SKM-1 (cell line): Measurements from ENCODE around the gene NUTF2.
"Not testable (repeated sequence)": the region's sequence is repeated elsewhere in the genome, so short reads cannot be mapped to it uniquely, and the experiment has no call there.

Experiments used
- DNase-seq: peaks from one replicate; lab custom pipeline; 2025; ENCODE audit not compliant: unreplicated experiment; lab: John Stamatoyannopoulos, UW

Gene NUTF2

DNA sequence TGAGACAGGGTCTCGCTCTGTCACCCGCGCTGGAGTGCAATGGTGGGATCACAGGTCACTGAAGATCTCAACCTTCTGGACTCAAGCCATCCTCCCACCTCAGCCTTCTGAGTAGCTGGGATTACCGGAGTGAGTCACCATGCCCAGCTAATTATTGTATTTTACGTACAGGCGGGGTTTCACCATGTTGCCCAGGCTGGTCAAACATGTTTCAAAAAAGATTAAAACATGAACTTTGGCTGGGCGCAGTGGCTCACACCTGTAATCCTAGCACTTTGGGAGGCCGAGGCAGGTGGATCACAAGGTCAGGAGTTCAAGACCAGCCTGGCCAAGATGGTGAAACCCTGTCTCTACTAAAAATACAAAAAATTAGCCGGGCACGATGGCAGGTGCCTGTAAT, 9.5 kb upstream of the NUTF2 start:
- not testable (repeated sequence) for DNase-seq

- DNase-seq: no peak
These were observed 8.9 kb upstream of the NUTF2 start for GRCh38 chr16:67837811-67838210.

- no peak for DNase-seq
These were observed 5.4 kb upstream of the NUTF2 start for GRCh38 chr16:67841198-67841815.

GRCh38 chr16:67841816-67842508, 4.8 kb upstream of the NUTF2 start, which contains the start of gene THAP11:
Gene THAP11, plus strand, starts transcription at chr16:67842320. Its CDS starts 235 bp downstream, at chr16:67842555.
- peak; percentile 92 for DNase-seq

GRCh38 chr16:67842509-67843342, 4.0 kb upstream of the NUTF2 start:
- DNase-seq: no peak

GRCh38 chr16:67843343-67843765, 3.4 kb upstream of the NUTF2 start:
- no peak for DNase-seq

GRCh38 chr16:67844497-67844896, 2.2 kb upstream of the NUTF2 start:
- DNase-seq: no peak

DNA sequence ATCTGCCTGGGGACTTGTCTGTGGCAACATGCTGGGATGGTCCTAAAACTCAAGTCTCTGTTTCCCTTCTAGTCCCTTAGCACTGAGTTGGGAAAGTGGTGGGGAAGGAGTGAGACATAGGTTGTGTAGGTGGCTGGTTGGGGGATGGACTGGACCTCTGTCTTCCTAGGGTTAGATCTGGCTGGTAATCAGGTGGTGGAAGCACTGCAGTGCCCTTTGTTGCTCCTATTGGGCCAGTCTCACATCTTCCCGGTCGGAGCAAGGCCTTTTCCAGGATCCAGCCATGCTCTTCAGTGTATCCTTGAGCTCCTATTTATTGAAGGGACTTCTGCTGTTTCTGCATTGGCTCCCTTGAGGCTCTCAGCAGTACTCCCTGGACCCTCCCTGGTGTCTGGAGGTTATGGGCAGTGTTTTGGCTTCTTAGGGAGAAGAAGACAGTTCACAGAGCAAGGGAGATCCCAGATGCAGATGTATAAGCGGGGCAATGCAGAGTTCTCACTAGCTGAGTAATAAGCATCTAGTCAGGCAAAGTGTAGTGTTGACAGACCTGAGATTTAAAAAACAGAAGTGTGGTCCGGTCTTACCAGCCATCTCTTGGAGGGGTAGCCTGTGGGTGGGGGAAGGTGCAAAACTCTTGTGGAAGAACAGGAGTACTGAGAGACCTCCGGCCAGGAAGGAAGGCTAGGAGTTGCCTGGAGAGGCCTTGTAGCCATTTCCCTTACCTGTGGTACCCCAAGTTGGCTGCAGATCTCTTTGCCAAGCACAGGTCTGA, 1.3 kb upstream of the NUTF2 start:
- no peak for DNase-seq

- DNase-seq: no peak
These were observed 742 bp upstream of the NUTF2 start for GRCh38 chr16:67846063-67846319.

DNA sequence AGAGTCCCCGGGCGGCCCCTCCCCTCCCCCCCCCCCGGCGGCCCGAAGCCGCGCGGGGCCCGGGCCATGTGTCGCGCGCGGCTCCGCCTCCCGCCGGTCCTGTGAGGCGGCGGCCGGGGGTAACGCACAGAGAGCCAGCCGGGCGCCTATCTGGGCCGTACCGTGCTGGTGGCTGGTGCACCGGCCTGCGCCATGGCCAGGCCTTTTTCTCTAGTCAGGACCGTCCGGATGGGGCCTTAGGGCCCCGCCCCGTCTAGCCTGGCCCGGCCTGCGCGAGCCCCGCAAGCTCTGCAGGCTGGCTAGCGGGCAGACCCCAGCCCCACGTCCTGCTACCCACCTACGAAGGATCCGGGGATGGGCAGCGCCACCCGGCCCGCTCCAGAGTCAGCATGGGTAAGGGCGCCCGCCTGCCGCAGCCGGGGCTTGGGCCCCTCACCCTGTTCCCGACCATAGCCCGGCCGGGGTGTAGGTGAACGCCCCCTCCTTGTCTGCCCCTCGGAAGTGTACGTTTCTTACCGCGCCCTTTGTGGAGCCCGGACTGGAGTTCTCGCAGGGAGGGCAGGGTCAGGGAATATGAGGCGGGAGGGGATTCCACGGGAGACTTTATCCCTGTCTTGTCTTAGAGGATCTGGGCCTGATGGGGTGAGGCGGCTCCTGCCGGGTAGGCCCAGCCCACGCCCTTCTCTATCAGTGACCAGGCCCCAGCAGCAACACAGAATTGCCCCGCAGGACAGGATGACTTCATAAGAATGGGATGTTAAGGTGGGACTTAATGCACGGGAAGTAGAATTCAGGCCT, 530 bp downstream of the NUTF2 start, which contains the start of gene CENPT:
TSS of gene CENPT (minus strand) at position 630 of the 798 bp plus-strand sequence. CDS start 13,834 bp downstream, outside the sequence.
- no peak for DNase-seq

GRCh38 chr16:67848118-67848517, 1.4 kb downstream of the NUTF2 start:
- no peak for DNase-seq

DNA sequence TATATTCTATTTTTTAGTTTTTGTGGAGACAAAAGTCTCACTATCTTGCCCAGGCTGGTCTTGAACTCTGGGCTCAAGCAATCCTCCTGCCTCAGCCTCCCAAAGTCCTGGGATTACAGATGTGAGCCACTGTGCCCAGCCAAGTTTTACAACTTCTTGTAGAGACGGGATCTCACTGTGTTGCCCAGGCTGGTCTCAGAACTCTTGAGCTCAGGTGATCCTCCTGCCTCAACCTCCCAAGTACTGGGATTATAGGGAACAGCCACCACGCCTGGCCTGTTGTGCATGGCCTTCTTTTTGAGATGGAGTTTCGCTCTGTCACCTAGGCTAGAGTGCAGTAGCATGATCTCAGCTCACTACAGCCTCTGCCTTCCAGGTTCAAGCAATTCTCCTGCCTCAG, 6.9 kb downstream of the NUTF2 start:
- no peak for DNase-seq

GRCh38 chr16:67855789-67856188, 9.1 kb downstream of the NUTF2 start:
- DNase-seq: no peak

DNA sequence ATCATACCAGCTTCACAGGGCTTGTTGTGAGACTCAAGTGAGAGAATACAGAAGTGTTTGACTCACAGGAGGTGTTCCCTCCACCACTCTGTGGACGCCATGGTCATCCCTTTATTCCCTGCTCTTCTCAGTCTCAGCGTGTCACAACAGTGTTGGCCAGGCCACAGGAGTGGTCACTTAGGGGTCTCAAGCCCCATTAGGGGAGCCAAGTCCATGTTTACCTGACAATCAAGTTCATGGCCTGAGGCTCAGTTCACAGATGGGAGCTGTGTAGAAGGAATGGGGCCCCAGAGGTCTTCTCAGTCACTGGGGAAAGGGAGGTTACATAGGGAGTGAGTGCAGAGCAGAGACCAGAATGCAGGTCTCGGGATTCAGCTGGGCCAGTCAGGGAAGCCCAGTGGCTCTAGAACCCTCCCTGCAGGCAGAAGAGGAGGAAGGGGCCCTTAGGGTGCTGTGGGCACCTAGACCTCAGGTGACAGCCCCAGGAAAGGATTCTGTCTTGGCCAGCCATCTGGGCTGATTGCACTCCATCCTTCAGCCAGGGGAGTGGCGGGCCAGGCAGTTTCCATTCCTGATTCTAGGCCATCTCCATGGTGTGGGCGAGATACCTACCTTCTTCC, 10.3 kb downstream of the NUTF2 start:
- no peak for DNase-seq

DNA sequence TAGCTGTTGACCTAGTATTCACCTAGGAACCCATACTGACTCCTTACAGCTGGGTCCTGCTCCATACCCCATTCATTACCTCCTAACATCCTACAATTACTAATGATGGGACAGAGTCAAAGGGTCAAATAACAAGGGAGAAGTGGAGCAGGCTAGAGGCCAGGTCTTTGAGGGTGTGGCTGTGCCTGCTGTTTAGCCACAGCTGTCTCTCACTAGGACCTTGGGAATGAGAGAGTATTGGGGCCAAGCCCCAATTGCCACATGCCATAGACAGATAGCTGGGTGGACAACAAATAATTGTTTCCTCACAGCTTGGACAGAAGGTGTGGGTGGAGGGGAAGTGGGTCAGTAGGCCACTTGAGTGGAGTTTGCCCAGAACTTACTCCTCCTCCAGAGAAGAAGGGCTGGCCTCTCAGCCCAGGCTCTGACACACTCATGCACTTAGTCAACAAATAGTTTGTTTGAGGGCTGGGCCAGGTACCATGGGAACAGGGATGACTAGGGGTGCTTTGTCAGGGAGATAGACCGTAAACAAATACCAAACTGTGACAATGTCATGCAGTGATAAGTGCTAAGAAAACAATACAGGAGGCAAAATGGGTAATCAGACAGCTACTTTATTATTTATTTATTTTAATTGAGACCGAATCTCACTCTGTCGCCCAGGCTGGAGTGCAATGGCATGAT, 11.0 kb downstream of the NUTF2 start:
- no peak for DNase-seq

DNA sequence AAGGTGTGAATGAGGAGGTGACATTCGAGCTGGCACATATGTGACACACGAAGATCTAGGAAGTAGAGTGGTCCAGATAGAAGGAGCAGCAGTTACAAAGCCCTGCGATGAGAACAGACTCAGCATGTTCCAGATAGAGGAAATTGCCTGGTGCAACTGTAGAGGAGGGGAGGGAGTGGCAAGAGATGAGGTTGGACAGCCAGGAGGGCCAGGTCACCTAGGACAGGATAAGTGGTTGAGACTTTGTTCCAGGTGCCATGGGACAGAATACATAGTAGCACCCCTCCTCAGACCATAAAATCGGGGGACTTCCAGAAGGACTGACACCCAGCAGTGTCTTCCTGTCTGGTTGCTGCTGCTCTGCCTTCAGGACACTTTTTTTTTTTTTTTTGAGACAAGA, 11.8 kb downstream of the NUTF2 start:
- no peak for DNase-seq

DNA sequence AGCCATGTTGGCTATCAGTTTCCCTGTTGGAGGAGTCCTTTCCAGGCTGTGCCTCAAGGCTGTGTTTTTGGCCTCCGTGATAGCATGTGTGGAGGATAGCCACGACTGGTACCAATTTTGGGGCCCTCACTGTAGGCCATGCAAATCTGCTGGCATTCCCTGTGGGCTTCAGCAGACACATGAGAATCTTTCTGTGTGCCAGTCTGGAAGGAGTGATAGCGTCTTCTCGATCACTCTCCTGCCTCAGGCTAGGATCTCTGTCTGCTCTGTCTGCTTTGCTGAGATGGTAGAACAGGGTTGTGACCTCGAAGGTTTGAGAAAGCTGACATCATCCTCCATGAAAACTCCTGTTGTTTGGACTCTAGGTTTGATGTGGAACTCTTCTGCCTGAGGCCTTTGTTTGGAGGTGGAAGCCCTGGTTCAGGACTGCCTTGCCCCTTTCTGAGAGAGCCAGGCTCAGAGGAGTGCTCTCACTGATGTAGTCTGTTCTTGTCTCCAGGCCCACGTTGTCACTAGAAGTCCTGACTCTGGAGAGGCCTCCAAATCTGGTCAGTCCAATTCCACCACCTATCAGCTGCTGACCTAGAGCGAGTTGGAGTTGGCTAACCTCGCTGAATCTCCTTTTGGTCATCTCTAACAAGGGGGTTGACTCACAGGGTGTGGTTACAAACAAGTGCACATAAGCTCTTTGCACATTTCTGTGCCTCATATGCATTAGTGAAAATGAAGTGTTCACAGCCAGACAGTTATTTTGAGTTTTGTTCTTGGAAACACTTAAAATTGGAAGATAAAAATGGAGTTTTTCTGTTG, 14.1 kb downstream of the NUTF2 start:
- DNase-seq: no peak

DNA sequence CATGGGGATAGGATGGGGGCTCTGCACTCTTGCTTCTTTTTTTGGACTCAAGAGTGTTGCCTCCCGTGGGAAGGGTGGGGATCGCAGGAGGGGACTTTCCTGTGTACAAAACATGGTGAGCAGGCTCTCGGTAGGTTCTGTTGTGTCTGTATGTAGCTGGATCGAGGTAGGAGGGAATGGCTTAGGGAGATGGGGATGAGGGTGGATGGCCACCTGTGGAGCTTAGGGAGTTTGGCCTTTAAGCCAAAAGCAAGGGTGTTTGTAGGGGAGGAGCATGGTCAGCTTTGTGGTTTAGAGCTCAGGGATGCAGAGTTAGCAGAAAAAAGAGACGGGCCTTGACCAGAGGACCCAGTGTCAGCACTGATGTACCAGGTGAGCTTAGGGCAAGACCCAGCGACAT, 15.1 kb downstream of the NUTF2 start:
- DNase-seq: no peak
